ENCODE data around the gene HDAC2. TPM values are rescaled to one million over a fixed set of nuclear protein-coding genes. Genes with fewer than 3 reads are reported as not detected.

HDAC2 gene
- total and polyA plus RNA-seq, 2 of the 13 experiments (the other 11 are each of a cell fraction or from before 2014, with no cell fraction given), result 99.6 to 114 TPM

DNA sequence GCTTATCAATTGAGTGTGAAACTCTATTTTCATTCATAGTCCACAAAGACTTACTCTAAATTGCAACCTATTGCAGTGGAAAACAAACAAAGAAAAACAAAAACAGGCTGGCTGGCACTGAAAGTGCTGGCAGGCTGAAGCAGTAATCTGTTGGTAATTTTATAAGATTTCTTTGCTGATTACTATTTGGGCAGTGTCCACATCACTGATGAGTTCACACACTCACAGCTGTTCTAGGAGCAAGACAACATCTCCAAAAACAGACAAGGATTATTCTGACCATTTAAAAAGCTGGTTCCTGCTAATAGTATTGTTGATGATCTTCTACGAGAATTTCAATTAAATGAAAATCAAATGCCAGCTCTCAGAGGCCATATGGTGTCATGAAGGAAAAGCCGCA, 86.9 kb downstream of the HDAC2 start (continued):
- TF ChIP-seq, protein P1, sequence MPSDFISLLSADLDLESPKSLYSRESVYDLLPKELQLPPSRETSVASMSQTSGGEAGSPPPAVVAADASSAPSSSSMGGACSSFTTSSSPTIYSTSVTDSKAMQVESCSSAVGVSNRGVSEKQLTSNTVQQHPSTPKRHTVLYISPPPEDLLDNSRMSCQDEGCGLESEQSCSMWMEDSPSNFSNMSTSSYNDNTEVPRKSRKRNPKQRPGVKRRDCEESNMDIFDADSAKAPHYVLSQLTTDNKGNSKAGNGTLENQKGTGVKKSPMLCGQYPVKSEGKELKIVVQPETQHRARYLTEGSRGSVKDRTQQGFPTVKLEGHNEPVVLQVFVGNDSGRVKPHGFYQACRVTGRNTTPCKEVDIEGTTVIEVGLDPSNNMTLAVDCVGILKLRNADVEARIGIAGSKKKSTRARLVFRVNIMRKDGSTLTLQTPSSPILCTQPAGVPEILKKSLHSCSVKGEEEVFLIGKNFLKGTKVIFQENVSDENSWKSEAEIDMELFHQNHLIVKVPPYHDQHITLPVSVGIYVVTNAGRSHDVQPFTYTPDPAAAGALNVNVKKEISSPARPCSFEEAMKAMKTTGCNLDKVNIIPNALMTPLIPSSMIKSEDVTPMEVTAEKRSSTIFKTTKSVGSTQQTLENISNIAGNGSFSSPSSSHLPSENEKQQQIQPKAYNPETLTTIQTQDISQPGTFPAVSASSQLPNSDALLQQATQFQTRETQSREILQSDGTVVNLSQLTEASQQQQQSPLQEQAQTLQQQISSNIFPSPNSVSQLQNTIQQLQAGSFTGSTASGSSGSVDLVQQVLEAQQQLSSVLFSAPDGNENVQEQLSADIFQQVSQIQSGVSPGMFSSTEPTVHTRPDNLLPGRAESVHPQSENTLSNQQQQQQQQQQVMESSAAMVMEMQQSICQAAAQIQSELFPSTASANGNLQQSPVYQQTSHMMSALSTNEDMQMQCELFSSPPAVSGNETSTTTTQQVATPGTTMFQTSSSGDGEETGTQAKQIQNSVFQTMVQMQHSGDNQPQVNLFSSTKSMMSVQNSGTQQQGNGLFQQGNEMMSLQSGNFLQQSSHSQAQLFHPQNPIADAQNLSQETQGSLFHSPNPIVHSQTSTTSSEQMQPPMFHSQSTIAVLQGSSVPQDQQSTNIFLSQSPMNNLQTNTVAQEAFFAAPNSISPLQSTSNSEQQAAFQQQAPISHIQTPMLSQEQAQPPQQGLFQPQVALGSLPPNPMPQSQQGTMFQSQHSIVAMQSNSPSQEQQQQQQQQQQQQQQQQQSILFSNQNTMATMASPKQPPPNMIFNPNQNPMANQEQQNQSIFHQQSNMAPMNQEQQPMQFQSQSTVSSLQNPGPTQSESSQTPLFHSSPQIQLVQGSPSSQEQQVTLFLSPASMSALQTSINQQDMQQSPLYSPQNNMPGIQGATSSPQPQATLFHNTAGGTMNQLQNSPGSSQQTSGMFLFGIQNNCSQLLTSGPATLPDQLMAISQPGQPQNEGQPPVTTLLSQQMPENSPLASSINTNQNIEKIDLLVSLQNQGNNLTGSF (CRISPR knock-in tag; IDR thresholded peaks at IDR 0.05), result no peak
- TF ChIP-seq ZNF383 (CRISPR knock-in tag; IDR thresholded peaks at IDR 0.05; ENCODE audit: borderline replicate concordance) (no peak), SP5 (CRISPR knock-in tag; IDR thresholded peaks at IDR 0.05; ENCODE audit: borderline replicate concordance, low read depth) (no peak), TMF1 (CRISPR knock-in tag; IDR thresholded peaks at IDR 0.05; ENCODE audit: low read depth) (no peak), HNF1A (IDR thresholded peaks at IDR 0.05; ENCODE audit: low read depth) (no peak), HNF1A (CRISPR knock-in tag; IDR thresholded peaks at IDR 0.05; ENCODE audit: borderline replicate concordance) (no peak)

Other genes starting within 250 kb of the HDAC2 start
- 39.5 and 46.7 TPM in 2 replicates for gene MARCKS, start 113.8 kb downstream of the HDAC2 start, total RNA-seq (2016; rRNA removed; fragmentation: Illumina TruSeq; extraction: Trizol)
- 24.3 and 30.5 TPM in 2 replicates for gene MARCKS, start 113.8 kb downstream of the HDAC2 start, polyA plus RNA-seq (2011; rRNA removed)